OCI-LY3 (cell line): ENCODE results near the gene LRRC4C.

Source experiments
- CTCF ChIP-seq: fragments of 200-600, 300-600 bp; sonication (generic); IDR thresholded peaks from 2 replicates; pipeline ENCODE4 v1.5.1; 2014; ENCODE audit warnings: antibody characterized with exemption, low read length, low read depth
- EZH2phosphoT487 ChIP-seq: fragments of 200-600 bp; shearing (Covaris generic); IDR thresholded peaks from 2 replicates; pipeline ENCODE4 v1.6.1; 2018; ENCODE audit warnings: antibody characterized with exemption, mixed run types, low read depth

GRCh38 chr11:40506226-40506625 lies 953.2 kb downstream of the LRRC4C start:
- TF ChIP-seq CTCF (no peak), EZH2phosphoT487 (no peak)
